ENCODE results near the gene IGIP.

The IGIP gene

DNA sequence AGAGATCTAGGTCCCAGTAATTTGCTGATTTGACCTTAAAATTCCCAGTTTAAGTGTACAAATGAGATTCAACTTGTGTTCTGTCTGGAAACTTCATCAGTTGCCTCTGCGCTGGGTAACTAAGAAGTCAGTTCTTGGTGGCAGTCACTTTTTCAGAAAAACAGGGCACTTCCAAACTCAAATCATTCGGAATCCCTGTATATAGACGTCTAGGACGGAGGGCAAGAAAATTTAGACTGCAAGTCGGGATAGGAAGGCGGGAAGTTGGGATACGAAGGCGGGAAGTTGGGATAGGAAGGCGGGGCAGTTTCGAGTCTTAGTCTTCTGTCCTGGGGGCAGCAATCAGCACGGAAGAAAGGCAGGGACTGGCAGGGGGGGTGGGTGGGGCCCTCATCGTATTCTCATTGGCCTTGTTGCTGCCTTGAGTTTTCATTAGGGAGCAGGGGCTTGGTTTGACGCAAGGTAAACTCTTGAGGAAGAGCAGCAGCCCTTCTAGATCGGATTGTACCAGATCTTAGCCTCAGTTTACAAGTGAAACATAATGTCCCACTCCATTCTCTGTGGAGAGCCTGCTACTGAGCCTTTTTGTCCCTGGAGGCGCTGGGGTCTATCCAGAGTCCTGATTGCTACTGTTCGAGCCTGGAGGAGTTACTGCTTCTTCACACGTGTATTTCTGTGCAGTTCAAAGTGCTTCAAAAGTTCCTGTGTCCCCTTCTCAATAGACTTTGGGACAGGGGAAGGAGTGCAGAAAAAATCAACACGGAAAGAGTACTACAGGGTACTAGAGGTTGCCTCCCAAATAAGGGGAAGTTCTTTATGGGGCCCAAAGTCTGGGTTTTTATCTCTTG lies 14.5 kb upstream of the IGIP start:
- Histone ChIP-seq H3K36me3 (ENCODE audit: control insufficient read depth in 2 of 2, insufficient read depth in 2 of 2, low read length in 2 of 2) (no peaks in the 10 kb centered on the region), H3K27me3 (ENCODE audit: control insufficient read depth in 1 of 2, insufficient read depth in 2 of 2, low read length in 2 of 2) (no peaks in the 10 kb centered on the region), H3K9me3 (ENCODE audit: control insufficient read depth in 2 of 2, low read length in 2 of 2) (no peaks in the 10 kb centered on the region), H3K4me1 (ENCODE audit: control insufficient read depth, insufficient read depth, low read length) (peaks cover 39% of the 10 kb centered on the region), H3K27ac (ENCODE audit: low read length) (no peak overlapping the region), H3K4me3 (ENCODE audit: low read length in 2 of 2) (no peak overlapping the region), H3K9ac (ENCODE audit: low read length in 2 of 2) (no peak overlapping the region)

DNA sequence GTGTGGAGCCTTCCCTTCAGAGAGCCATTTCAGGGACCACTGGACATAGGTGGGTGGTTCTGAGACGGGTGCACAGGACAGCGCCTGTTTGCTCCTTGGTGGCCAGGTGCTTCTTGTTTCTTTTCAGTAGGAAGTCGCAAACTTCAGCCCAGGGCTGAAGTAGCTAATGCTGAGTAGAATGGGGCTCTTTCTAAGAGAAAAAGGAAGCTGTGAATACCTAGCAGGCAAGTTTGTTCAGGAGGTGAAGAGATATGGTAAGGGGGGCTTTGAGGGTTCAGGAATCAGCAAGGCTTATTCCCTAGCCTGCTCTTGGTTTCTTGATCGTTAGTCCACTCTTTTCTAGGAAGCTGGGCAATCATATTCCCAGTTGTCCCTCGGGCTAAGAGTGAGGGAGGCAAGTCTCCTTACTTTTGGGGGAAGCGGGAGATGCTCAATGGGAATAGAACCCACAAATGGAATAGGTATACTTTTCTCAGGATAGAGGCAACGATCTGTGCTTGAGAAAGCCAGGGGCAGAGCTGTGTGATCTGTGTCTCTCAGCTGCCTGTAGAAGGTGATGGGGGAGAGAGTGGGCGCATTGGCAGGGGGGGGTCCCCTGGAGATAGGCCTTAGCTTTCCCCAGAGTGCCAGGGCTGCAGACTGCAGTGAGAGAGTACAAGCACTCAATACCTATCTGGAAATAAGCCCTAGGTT lies 13.7 kb upstream of the IGIP start:
- Histone ChIP-seq H3K9ac (ENCODE audit: low read length in 2 of 2) (peak overlapping the region in 1 of 2 donors; percentile 28), H3K9me3 (ENCODE audit: control insufficient read depth in 2 of 2, low read length in 2 of 2) (no peaks in the 10 kb centered on the region), H3K27ac (ENCODE audit: low read length) (no peak overlapping the region), H3K27me3 (ENCODE audit: control insufficient read depth in 1 of 2, insufficient read depth in 2 of 2, low read length in 2 of 2) (no peaks in the 10 kb centered on the region), H3K4me3 (ENCODE audit: low read length in 2 of 2) (peak overlapping the region in 1 of 2 donors; percentile 87), H3K4me1 (ENCODE audit: control insufficient read depth, insufficient read depth, low read length) (peaks cover 36% of the 10 kb centered on the region), H3K36me3 (ENCODE audit: control insufficient read depth in 2 of 2, insufficient read depth in 2 of 2, low read length in 2 of 2) (no peaks in the 10 kb centered on the region)

DNA sequence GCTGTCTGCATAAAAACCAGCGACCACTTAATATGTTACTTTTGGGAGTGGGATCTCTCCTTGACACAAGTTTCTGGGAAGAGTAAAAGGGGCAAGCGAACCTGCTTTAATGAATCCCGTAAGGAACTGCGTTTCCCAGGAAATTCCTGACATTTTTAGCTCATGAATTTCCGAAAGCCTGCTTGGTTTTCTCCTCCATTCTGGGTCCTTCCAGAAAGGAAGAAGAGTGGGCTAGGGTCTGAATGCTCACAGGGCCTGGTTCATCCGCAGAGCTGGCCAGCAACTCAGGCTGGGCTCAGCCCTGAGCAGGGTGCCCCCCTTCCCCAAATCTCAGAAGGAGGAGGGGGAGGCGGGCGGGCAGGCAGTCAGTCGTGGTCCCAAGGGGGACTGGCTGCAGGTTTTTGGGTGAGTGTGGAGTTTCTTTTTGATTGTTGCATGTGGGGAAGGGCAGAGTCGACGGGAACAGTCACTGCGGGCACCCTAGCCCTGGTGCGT lies 13.0 kb upstream of the IGIP start:
- H3K4me3 ChIP-seq (ENCODE audit: low read length in 2 of 2) = peak overlapping the region; percentile 82 to 87
- no peak overlapping the region for H3K27ac ChIP-seq (ENCODE audit: low read length)

DNA sequence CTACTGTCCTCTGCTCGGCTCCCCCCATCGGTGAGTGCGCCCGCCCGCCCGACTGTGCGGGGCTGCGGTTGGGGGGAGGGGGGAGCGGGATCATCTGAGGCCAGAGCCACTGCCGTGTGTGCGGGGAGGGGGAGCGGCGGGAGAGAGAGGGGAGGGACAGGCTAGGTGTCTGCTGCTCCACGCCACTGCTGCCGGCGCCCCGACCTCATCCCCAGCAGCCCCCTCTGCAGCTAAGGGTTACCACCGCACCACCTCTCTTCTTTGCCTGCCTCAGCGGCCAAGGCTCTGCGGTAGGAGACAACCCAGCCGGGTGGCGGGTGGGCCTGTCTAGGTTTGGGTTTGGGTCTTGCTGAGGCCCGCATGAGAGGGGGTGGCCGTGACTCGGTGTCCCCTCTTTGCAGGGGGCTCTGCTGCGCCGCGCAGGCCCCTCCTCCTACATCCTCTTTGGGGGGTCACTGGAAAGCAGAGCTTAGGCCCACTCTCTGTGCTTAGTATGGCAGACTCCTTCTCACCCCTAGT lies 12.5 kb upstream of the IGIP start:
- Histone ChIP-seq H3K9me3 (ENCODE audit: control insufficient read depth in 2 of 2, low read length in 2 of 2) (no peaks in the 10 kb centered on the region), H3K27ac (ENCODE audit: low read length) (peak overlapping the region; percentile 82), H3K4me3 (ENCODE audit: low read length in 2 of 2) (peak overlapping the region; percentile 82 to 87), H3K4me1 (ENCODE audit: control insufficient read depth, insufficient read depth, low read length) (peaks cover 32% of the 10 kb centered on the region), H3K27me3 (ENCODE audit: control insufficient read depth in 1 of 2, insufficient read depth in 2 of 2, low read length in 2 of 2) (no peaks in the 10 kb centered on the region), H3K9ac (ENCODE audit: low read length in 2 of 2) (peak overlapping the region; percentile 71 to 82), H3K36me3 (ENCODE audit: control insufficient read depth in 2 of 2, insufficient read depth in 2 of 2, low read length in 2 of 2) (no peaks in the 10 kb centered on the region)

More for the DNA sequence above, 13.0 kb upstream of the IGIP start:
- no peaks in the 10 kb centered on the region for H3K36me3 ChIP-seq (ENCODE audit: control insufficient read depth in 2 of 2, insufficient read depth in 2 of 2, low read length in 2 of 2)
- no peaks in the 10 kb centered on the region for H3K27me3 ChIP-seq (ENCODE audit: control insufficient read depth in 1 of 2, insufficient read depth in 2 of 2, low read length in 2 of 2)
- H3K9me3 ChIP-seq (ENCODE audit: control insufficient read depth in 2 of 2, low read length in 2 of 2) = no peaks in the 10 kb centered on the region
- peaks cover 32% of the 10 kb centered on the region for H3K4me1 ChIP-seq (ENCODE audit: control insufficient read depth, insufficient read depth, low read length)
- H3K9ac ChIP-seq (ENCODE audit: low read length in 2 of 2) = peak overlapping the region in 1 of 2 donors; percentile 82

DNA sequence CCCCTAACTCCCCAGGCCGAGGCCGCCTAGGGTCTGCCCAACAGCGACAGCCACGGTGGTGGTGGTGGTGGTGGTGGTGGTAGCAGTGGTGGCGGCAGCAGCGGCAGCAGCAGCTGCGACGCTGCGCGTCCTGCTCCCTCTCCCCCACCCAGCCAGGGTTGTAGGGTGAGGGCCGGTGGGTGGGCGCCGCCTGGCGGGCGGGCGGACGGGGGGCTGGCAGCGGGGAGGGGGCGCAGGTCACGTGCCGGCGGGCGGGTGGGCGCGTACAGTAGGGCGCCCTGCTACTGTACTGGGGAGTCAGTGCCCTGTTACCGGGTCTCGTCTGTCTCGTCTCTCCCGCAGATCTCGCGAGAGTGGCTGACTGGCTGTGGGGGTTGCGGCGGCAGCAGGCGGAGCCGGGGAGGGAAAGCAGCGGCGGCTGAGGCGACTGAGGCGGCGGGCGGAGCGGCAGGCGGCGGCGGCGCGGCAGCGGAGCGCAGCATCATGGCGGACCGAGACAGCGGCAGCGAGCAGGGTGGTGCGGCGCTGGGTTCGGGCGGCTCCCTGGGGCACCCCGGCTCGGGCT lies 12.0 kb upstream of the IGIP start, which contains the start of gene PURA:
Gene PURA (plus strand): TSS at position 411 of the 565 bp plus-strand sequence. CDS start 73 bp downstream, at position 484.
- no peaks in the 10 kb centered on the region for H3K36me3 ChIP-seq (ENCODE audit: control insufficient read depth in 2 of 2, insufficient read depth in 2 of 2, low read length in 2 of 2)
- H3K4me3 ChIP-seq (ENCODE audit: low read length in 2 of 2) = peak within 1 kb of the TSS; percentile 87 to 94
- H3K4me1 ChIP-seq (ENCODE audit: control insufficient read depth, insufficient read depth, low read length) = peaks cover 30% of the 10 kb centered on the region
- H3K9me3 ChIP-seq (ENCODE audit: control insufficient read depth in 2 of 2, low read length in 2 of 2) = no peaks in the 10 kb centered on the region
- H3K27me3 ChIP-seq (ENCODE audit: control insufficient read depth in 1 of 2, insufficient read depth in 2 of 2, low read length in 2 of 2) = no peaks in the 10 kb centered on the region
- peak within 1 kb of the TSS; percentile 82 to 83 for H3K9ac ChIP-seq (ENCODE audit: low read length in 2 of 2)
- H3K27ac ChIP-seq (ENCODE audit: low read length) = peak within 1 kb of the TSS; percentile 82

DNA sequence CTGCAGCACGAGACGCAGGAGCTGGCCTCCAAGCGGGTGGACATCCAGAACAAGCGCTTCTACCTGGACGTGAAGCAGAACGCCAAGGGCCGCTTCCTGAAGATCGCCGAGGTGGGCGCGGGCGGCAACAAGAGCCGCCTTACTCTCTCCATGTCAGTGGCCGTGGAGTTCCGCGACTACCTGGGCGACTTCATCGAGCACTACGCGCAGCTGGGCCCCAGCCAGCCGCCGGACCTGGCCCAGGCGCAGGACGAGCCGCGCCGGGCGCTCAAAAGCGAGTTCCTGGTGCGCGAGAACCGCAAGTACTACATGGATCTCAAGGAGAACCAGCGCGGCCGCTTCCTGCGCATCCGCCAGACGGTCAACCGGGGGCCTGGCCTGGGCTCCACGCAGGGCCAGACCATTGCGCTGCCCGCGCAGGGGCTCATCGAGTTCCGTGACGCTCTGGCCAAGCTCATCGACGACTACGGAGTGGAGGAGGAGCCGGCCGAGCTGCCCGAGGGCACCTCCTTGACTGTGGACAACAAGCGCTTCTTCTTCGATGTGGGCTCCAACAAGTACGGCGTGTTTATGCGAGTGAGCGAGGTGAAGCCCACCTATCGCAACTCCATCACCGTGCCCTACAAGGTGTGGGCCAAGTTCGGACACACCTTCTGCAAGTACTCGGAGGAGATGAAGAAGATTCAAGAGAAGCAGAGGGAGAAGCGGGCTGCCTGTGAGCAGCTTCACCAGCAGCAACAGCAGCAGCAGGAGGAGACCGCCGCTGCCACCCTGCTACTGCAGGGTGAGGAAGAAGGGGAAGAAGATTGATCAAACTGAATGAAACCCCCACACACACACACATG lies 11.2 kb upstream of the IGIP start:
- no peaks in the 10 kb centered on the region for H3K27me3 ChIP-seq (ENCODE audit: control insufficient read depth in 1 of 2, insufficient read depth in 2 of 2, low read length in 2 of 2)
- peak overlapping the region; percentile 87 to 94 for H3K4me3 ChIP-seq (ENCODE audit: low read length in 2 of 2)
- H3K9ac ChIP-seq (ENCODE audit: low read length in 2 of 2) = peak overlapping the region; percentile 78 to 83
- H3K4me1 ChIP-seq (ENCODE audit: control insufficient read depth, insufficient read depth, low read length) = peaks cover 24% of the 10 kb centered on the region
- H3K9me3 ChIP-seq (ENCODE audit: control insufficient read depth in 2 of 2, low read length in 2 of 2) = no peaks in the 10 kb centered on the region
- peak overlapping the region; percentile 82 for H3K27ac ChIP-seq (ENCODE audit: low read length)
- H3K36me3 ChIP-seq (ENCODE audit: control insufficient read depth in 2 of 2, insufficient read depth in 2 of 2, low read length in 2 of 2) = no peaks in the 10 kb centered on the region

DNA sequence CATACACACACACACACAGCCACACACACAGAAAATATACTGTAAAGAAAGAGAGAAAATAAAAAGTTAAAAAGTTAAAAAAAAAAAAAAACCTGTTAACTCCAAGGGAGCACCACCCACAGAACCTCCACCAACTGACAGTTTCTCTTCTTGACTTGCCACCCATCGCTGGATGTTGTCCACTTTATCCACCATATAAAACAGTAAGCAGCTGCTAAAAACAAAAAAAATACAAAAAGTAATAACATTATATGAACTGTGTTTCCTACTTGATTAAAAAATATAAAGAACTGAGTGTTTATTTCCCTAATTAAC lies 10.6 kb upstream of the IGIP start:
- peak overlapping the region; percentile 78 to 83 for H3K9ac ChIP-seq (ENCODE audit: low read length in 2 of 2)
- H3K9me3 ChIP-seq (ENCODE audit: control insufficient read depth in 2 of 2, low read length in 2 of 2) = no peaks in the 10 kb centered on the region
- peaks cover 24% of the 10 kb centered on the region for H3K4me1 ChIP-seq (ENCODE audit: control insufficient read depth, insufficient read depth, low read length)
- no peaks in the 10 kb centered on the region for H3K36me3 ChIP-seq (ENCODE audit: control insufficient read depth in 2 of 2, insufficient read depth in 2 of 2, low read length in 2 of 2)
- H3K27ac ChIP-seq (ENCODE audit: low read length) = peak overlapping the region; percentile 82
- H3K27me3 ChIP-seq (ENCODE audit: control insufficient read depth in 1 of 2, insufficient read depth in 2 of 2, low read length in 2 of 2) = no peaks in the 10 kb centered on the region
- peak overlapping the region; percentile 87 to 94 for H3K4me3 ChIP-seq (ENCODE audit: low read length in 2 of 2)

DNA sequence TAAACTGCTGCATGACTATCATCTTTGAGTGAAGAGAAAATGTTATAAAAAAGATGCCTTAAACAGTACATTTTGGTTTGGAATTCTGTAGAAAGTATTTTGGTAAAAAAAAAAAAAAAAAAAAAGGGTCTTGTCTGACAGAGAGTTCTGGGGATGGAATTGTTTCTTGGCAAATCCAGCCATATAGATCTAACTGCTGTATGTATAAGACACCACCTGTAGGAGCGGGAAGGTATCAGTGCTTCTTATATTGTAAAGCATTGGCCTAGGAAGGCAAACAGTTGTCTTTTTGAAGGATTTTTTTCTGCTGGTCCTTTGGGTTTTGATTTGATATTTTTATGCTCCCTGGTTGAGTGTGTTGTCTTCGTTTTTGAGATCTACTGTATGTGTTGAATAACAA lies 9.0 kb upstream of the IGIP start:
- Histone ChIP-seq H3K27me3 (ENCODE audit: control insufficient read depth in 1 of 2, insufficient read depth in 2 of 2, low read length in 2 of 2) (no peaks in the 10 kb centered on the region), H3K4me1 (ENCODE audit: control insufficient read depth, insufficient read depth, low read length) (peaks cover 24% of the 10 kb centered on the region), H3K4me3 (ENCODE audit: low read length in 2 of 2) (peak overlapping the region in 1 of 2 donors; percentile 54), H3K9ac (ENCODE audit: low read length in 2 of 2) (no peak overlapping the region), H3K9me3 (ENCODE audit: control insufficient read depth in 2 of 2, low read length in 2 of 2) (no peaks in the 10 kb centered on the region), H3K27ac (ENCODE audit: low read length) (no peak overlapping the region), H3K36me3 (ENCODE audit: control insufficient read depth in 2 of 2, insufficient read depth in 2 of 2, low read length in 2 of 2) (no peaks in the 10 kb centered on the region)

DNA sequence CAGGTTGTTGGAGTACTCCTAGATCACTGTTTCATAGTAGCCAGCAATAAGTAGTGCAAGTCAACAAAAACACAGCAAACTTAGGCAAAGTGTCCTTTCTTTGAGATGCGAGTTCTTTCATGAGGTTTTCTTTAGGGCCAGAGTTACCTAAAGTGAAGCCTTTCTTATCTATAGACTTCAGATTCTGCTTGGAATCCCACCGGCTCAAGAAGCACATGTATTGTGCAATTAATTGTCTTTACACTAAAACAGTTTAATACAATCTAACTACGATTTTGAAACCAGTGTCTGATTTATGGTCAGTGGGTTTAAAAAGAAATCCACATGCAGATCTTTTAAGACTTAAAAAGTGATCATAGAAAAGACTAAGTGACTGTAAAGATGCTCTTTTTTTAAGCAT lies 8.2 kb upstream of the IGIP start:
- Histone ChIP-seq H3K4me3 (ENCODE audit: low read length in 2 of 2) (no peak overlapping the region), H3K27ac (ENCODE audit: low read length) (no peak overlapping the region), H3K27me3 (ENCODE audit: control insufficient read depth in 1 of 2, insufficient read depth in 2 of 2, low read length in 2 of 2) (no peaks in the 10 kb centered on the region), H3K9ac (ENCODE audit: low read length in 2 of 2) (no peak overlapping the region), H3K36me3 (ENCODE audit: control insufficient read depth in 2 of 2, insufficient read depth in 2 of 2, low read length in 2 of 2) (no peaks in the 10 kb centered on the region), H3K9me3 (ENCODE audit: control insufficient read depth in 2 of 2, low read length in 2 of 2) (no peaks in the 10 kb centered on the region), H3K4me1 (ENCODE audit: control insufficient read depth, insufficient read depth, low read length) (peaks cover 19% of the 10 kb centered on the region)

All from stomach smooth muscle (tissue), 2 donors.